MM.1S (cell line): ENCODE results near the gene DCBLD1.

Source experiments
- CTCF ChIP-seq: fragments of 300-600 bp; sonication (generic); IDR thresholded peaks from 2 replicates; pipeline ENCODE4 v1.5.1; 2016; ENCODE audit warnings: antibody characterized with exemption, low read length, mixed read lengths
- EZH2 ChIP-seq: fragments of 300-600 bp; sonication (generic); optimal IDR thresholded peaks from 2 replicates; pipeline ENCODE3; 2017; ENCODE audit warnings: low read depth, mild to moderate bottlenecking, antibody characterized with exemption, low read length, mixed read lengths
- EZH2phosphoT487 ChIP-seq: fragments of 300-600 bp; sonication (generic); IDR thresholded peaks from 2 replicates; pipeline ENCODE4 v1.6.1; 2018; ENCODE audit warnings: antibody characterized with exemption, low read length

GRCh38 chr6:117505311-117505710 is 22.8 kb downstream of the DCBLD1 start:
- TF ChIP-seq CTCF = no peak
- no peak for TF ChIP-seq EZH2phosphoT487
- no peak for TF ChIP-seq EZH2
